Neural cell (in vitro differentiated cells): Measurements from ENCODE around the gene LINGO4. TPM values are rescaled to one million over a fixed set of nuclear protein-coding genes. Genes with fewer than 3 reads are reported as not detected.

Experiments
- H2AFZ ChIP-seq: fragments of 200-600, 300-800 bp; sonication (generic), shearing (Covaris generic); 2 replicates; pipeline ENCODE4 v1.6.0; 2014; ENCODE audit warnings: low read depth, mild to moderate bottlenecking, antibody characterized with exemption, low read length, moderate library complexity
- H3F3A ChIP-seq: fragments of 200-600 bp; shearing (Covaris generic); 2 replicates; pipeline ENCODE4 v1.6.1; 2016; ENCODE audit warnings: mild to moderate bottlenecking, moderate library complexity, mixed read lengths, antibody characterized with exemption, low read length; ENCODE audit not compliant: insufficient read depth, poor library complexity, severe bottlenecking
- H3K27ac ChIP-seq: fragments of 200-600, 300-800 bp; sonication (generic), shearing (Covaris generic); 2 replicates; pipeline ENCODE4 v1.5.1; 2014; ENCODE audit warnings: mild to moderate bottlenecking, low read length, moderate library complexity
- H3K27me3 ChIP-seq: fragments of 300-800, 200-600 bp; sonication (generic), shearing (Covaris generic); 2 replicates; pipeline ENCODE4 v1.6.0; 2014; ENCODE audit warnings: mild to moderate bottlenecking, low read depth, low read length, moderate library complexity; ENCODE audit not compliant: insufficient read depth
- H3K36me3 ChIP-seq: fragments of 300-800, 200-600 bp; sonication (generic), shearing (Covaris generic); 2 replicates; pipeline ENCODE4 v1.5.1; 2014; ENCODE audit warnings: mild to moderate bottlenecking, antibody characterized with exemption, low read length, moderate library complexity; ENCODE audit not compliant: insufficient read depth
- H3K4me2 ChIP-seq: fragments of 300-800, 200-600 bp; sonication (generic), shearing (Covaris generic); 2 replicates; pipeline ENCODE4 v1.6.0; 2014; ENCODE audit warnings: mild to moderate bottlenecking, low read length
- H3K4me3 ChIP-seq: fragments of 300-800, 200-600 bp; sonication (generic), shearing (Covaris generic); 2 replicates; pipeline ENCODE4 v1.5.1; 2014; ENCODE audit warnings: mild to moderate bottlenecking, low read length, moderate library complexity
- H3K79me2 ChIP-seq: fragments of 200-600 bp; shearing (Covaris generic); replicated peaks from 2 replicates; pipeline ENCODE4 v1.6.0; 2014; ENCODE audit warnings: mild to moderate bottlenecking, low read length, moderate library complexity; ENCODE audit not compliant: insufficient read depth
- H3K9ac ChIP-seq: fragments of 300-800, 200-600 bp; sonication (generic), shearing (Covaris generic); 2 replicates; pipeline ENCODE4 v1.6.1; 2016; ENCODE audit warnings: mild to moderate bottlenecking, low read length, mixed read lengths
- H3K9me2 ChIP-seq: fragments of 200-600 bp; shearing (Covaris generic); 2 replicates; pipeline ENCODE4 v1.6.1; 2016; ENCODE audit warnings: mild to moderate bottlenecking, low read length, mixed read lengths; ENCODE audit not compliant: insufficient read depth
- H3K9me3 ChIP-seq: fragments of 200-600, 300-800 bp; sonication (generic), shearing (Covaris generic); 2 replicates; pipeline ENCODE4 v1.6.1; 2016; ENCODE audit warnings: mild to moderate bottlenecking, mixed run types, low read length, moderate library complexity, mixed read lengths
- H4K20me1 ChIP-seq: fragments of 200-600 bp; shearing (Covaris generic); 2 replicates; pipeline ENCODE4 v1.6.1; 2016; ENCODE audit warnings: mild to moderate bottlenecking, mixed run types; ENCODE audit not compliant: insufficient read depth
- CTCF ChIP-seq: fragments of 450-650 bp; IDR thresholded peaks from 2 replicates; pipeline ENCODE4 v1.5.1; 2014; ENCODE audit warnings: antibody characterized with exemption, mild to moderate bottlenecking, moderate library complexity; ENCODE audit not compliant: poor library complexity, severe bottlenecking
- EP300 ChIP-seq: fragments of 450-650 bp; conservative IDR thresholded peaks from 2 replicates; pipeline ENCODE4 v1.6.1; 2014; ENCODE audit warnings: antibody characterized with exemption, mild to moderate bottlenecking, moderate library complexity; ENCODE audit not compliant: poor library complexity, severe bottlenecking
- EZH2 ChIP-seq: fragments of 200-600, 300-800 bp; shearing (Covaris generic), sonication (generic); IDR thresholded peaks from 2 replicates; pipeline ENCODE4 v1.6.1; 2014; ENCODE audit warnings: antibody characterized with exemption, low read length, borderline replicate concordance, mild to moderate bottlenecking; ENCODE audit not compliant: insufficient read depth, poor library complexity, severe bottlenecking
- MXI1 ChIP-seq: fragments of 450-650 bp; conservative IDR thresholded peaks from 2 replicates; pipeline ENCODE4 v1.6.1; 2014; ENCODE audit warnings: antibody characterized with exemption, mild to moderate bottlenecking; ENCODE audit not compliant: poor library complexity, severe bottlenecking
- POLR2AphosphoS5 ChIP-seq: IDR thresholded peaks from 2 replicates; pipeline ENCODE4 v1.6.1; 2012
- RAD21 ChIP-seq: fragments of 450-650 bp; conservative IDR thresholded peaks from 2 replicates; pipeline ENCODE4 v1.6.1; 2014; ENCODE audit warnings: antibody characterized with exemption, mild to moderate bottlenecking, moderate library complexity
- REST ChIP-seq: IDR thresholded peaks from 2 replicates; pipeline ENCODE4 v1.6.1; 2012; ENCODE audit warnings: borderline replicate concordance
- SMC3 ChIP-seq: fragments of 450-650 bp; conservative IDR thresholded peaks from 2 replicates; pipeline ENCODE4 v1.6.1; 2014; ENCODE audit warnings: antibody characterized with exemption, mild to moderate bottlenecking, moderate library complexity; ENCODE audit not compliant: poor library complexity
- TAF1 ChIP-seq: IDR thresholded peaks from 2 replicates; pipeline ENCODE4 v1.6.1; 2012; ENCODE audit warnings: low read depth
- polyA plus RNA-seq: library from polyadenylated mRNA; depleted of rRNA; stranded (reverse); fragments of >200 nt; gene quantifications from 2 replicates; pipeline ENCODE4 v1.2.3, GENCODE V29; 2014

The LINGO4 gene
- polyA plus RNA-seq, 1 donor from 2014 or later = not detected

- Histone ChIP-seq H3K36me3 (no peaks in the 10 kb centered on the region), H3K9me3 (no peaks in the 10 kb centered on the region), H3F3A (no peaks in the 10 kb centered on the region), H3K4me2 (no peak overlapping the region), H4K20me1 (no peaks in the 10 kb centered on the region), H3K9ac (no peak overlapping the region), H2AFZ (no peak overlapping the region), H3K27ac (no peak overlapping the region), H3K79me2 (no peaks in the 10 kb centered on the region), H3K9me2 (no peaks in the 10 kb centered on the region), H3K27me3 (peaks cover 36% of the 10 kb centered on the region), H3K4me3 (no peak overlapping the region)
- TF ChIP-seq REST (no peak), MXI1 (no peak)
These were observed 29.0 kb upstream of the LINGO4 start for GRCh38 chr1:151834239-151834638.

- no peaks in the 10 kb centered on the region for H3K9me3 ChIP-seq
- TF ChIP-seq TAF1 (no peak), RAD21 (no peak), POLR2AphosphoS5 (no peak), REST (no peak), CTCF (no peak), EP300 (no peak), EZH2 (no peak), SMC3 (no peak), MXI1 (no peak)
These were observed 28.1 kb upstream of the LINGO4 start for GRCh38 chr1:151833172-151833900.

More at GRCh38 chr1:151833172-151833900, 28.1 kb upstream of the LINGO4 start:
- H3K79me2 ChIP-seq = no peaks in the 10 kb centered on the region
- no peak overlapping the region for H3K9ac ChIP-seq
- H3K9me2 ChIP-seq = no peaks in the 10 kb centered on the region
- no peak overlapping the region for H3K4me3 ChIP-seq
- no peak overlapping the region for H3K4me2 ChIP-seq
- no peaks in the 10 kb centered on the region for H3F3A ChIP-seq
- no peak overlapping the region for H2AFZ ChIP-seq
- H3K36me3 ChIP-seq = no peaks in the 10 kb centered on the region
- no peak overlapping the region for H3K27ac ChIP-seq
- H4K20me1 ChIP-seq = no peaks in the 10 kb centered on the region
- H3K27me3 ChIP-seq = peaks cover 27% of the 10 kb centered on the region
